Measurements from ENCODE around the gene B3GNT7. TPM values are rescaled to one million over a fixed set of nuclear protein-coding genes. Genes with fewer than 3 reads are reported as not detected.

The B3GNT7 gene
- total RNA-seq, 1 donor from 2014 or later = 5.6 TPM

GRCh38 chr2:231379266-231380215 lies 16.0 kb upstream of the B3GNT7 start:
- H3K27me3 Mint-ChIP-seq (ENCODE audit: low read depth) = peaks cover 16% of the 10 kb centered on the region
- H3K4me3 Mint-ChIP-seq = no peak overlapping the region
- no peaks in the 10 kb centered on the region for H3K36me3 Mint-ChIP-seq

GRCh38 chr2:231380307-231380706 lies 15.2 kb upstream of the B3GNT7 start:
- peaks cover 16% of the 10 kb centered on the region for H3K27me3 Mint-ChIP-seq (ENCODE audit: low read depth)
- peaks cover 6% of the 10 kb centered on the region for H3K36me3 Mint-ChIP-seq
- no peak for DNase-seq (ENCODE audit: low spot score in 2 of 2, unreplicated experiment in 2 of 2)
- TF ChIP-seq, protein P1, sequence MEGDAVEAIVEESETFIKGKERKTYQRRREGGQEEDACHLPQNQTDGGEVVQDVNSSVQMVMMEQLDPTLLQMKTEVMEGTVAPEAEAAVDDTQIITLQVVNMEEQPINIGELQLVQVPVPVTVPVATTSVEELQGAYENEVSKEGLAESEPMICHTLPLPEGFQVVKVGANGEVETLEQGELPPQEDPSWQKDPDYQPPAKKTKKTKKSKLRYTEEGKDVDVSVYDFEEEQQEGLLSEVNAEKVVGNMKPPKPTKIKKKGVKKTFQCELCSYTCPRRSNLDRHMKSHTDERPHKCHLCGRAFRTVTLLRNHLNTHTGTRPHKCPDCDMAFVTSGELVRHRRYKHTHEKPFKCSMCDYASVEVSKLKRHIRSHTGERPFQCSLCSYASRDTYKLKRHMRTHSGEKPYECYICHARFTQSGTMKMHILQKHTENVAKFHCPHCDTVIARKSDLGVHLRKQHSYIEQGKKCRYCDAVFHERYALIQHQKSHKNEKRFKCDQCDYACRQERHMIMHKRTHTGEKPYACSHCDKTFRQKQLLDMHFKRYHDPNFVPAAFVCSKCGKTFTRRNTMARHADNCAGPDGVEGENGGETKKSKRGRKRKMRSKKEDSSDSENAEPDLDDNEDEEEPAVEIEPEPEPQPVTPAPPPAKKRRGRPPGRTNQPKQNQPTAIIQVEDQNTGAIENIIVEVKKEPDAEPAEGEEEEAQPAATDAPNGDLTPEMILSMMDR (IDR thresholded peaks at IDR 0.05; ENCODE audit: unreplicated experiment) = no peak
- H3K9me3 Mint-ChIP-seq = peaks cover 11% of the 10 kb centered on the region
- H3K27ac Mint-ChIP-seq = no peak overlapping the region
- no peak overlapping the region for H3K4me3 Mint-ChIP-seq
- H3K4me1 Mint-ChIP-seq = peaks cover 17% of the 10 kb centered on the region

More at GRCh38 chr2:231379266-231380215, 16.0 kb upstream of the B3GNT7 start:
- Mint-ChIP-seq H3K27ac (no peak overlapping the region), H3K4me1 (peaks cover 17% of the 10 kb centered on the region), H3K9me3 (peaks cover 4% of the 10 kb centered on the region)
- DNase-seq (ENCODE audit: low spot score in 2 of 2, unreplicated experiment in 2 of 2) = no peak
- TF ChIP-seq, protein P1 (IDR thresholded peaks at IDR 0.05; ENCODE audit: unreplicated experiment) = no peak

DNA sequence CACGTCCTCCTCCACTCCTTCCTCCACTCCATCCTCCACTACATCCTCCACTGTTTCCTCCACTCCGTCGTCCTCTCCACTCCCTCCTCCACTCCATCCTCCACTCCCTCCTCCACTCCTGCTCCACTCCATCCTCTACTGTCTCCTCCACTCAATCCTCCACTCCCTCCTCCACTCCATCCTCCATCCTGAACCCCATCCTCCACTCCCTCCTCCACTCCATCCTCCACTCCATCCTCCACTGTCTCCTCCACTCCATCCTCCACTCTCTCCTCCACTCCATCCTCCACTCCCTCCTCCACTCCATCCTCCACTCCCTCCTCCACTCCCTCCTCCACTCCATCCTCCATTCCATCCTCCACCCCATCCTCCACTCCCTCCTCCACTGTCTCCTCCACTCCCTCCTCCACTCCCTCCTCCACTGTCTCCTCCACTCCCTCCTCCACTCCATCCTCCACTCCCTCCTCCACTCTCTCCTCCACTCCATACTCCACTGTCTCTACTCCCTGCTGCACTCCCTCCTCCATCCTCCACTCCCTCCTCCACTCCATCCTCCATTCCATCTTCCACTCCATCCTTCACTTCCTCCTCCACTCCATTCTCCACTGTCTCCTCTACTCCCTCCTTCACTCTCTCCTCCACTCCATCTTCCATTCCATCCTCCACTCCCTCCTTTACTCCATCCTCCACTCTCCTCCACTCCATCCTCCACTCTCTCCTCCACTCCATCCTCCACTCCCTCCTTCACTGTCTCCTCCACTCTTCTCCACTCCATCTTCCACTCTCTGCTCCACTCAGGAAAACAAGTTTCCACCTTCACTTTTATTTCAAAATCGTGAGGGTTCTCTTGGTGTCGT lies 14.3 kb upstream of the B3GNT7 start:
- Mint-ChIP-seq H3K4me3 (no peak overlapping the region), H3K36me3 (peaks cover 12% of the 10 kb centered on the region), H3K4me1 (peaks cover 8% of the 10 kb centered on the region), H3K27ac (no peak overlapping the region), H3K27me3 (ENCODE audit: low read depth) (peaks cover 16% of the 10 kb centered on the region), H3K9me3 (peaks cover 18% of the 10 kb centered on the region)
- TF ChIP-seq, protein P1 (IDR thresholded peaks at IDR 0.05; ENCODE audit: unreplicated experiment) = no peak
- DNase-seq (ENCODE audit: low spot score in 2 of 2, unreplicated experiment in 2 of 2) = no peak

GRCh38 chr2:231382116-231382515 lies 13.4 kb upstream of the B3GNT7 start:
- Mint-ChIP-seq H3K27me3 (ENCODE audit: low read depth) (peaks cover 8% of the 10 kb centered on the region), H3K36me3 (peaks cover 12% of the 10 kb centered on the region), H3K4me1 (no peaks in the 10 kb centered on the region), H3K27ac (no peak overlapping the region), H3K4me3 (no peak overlapping the region), H3K9me3 (peaks cover 18% of the 10 kb centered on the region)
- TF ChIP-seq, protein P1 (IDR thresholded peaks at IDR 0.05; ENCODE audit: unreplicated experiment) = no peak
- DNase-seq (ENCODE audit: low spot score in 2 of 2, unreplicated experiment in 2 of 2) = no peak

DNA sequence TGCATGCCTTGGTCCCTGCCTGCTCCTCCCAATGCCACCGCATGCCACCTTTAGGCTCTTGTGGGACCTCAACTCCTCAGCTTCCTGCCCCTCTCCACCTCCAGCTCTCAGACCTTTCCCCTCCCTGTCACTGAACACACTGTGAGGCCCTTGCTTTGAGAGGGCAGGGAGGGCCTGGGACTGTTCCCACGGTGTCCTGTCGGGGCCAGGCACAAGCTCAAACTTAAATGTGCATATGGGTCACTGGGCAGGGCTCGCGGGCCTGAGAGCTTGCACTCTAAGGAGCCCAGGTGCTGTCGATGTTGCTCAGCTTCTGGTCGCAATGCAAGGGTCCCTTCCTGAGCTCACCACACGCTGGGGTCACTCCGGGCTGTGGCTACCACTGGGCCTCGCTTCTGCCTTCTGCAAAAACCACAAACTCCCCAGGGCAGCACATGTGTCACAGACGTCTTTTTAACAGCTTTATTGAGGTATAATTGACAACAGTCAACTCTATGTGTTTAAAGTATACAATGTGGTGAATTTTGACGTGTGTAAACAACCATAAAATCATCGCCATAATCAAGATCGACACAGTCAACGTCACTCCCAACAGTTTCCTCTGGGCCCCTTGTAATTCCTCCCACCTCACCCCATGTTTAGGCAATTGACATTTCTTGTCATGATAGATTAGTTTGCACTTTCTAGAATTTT lies 11.9 kb upstream of the B3GNT7 start:
- DNase-seq (ENCODE audit: low spot score in 2 of 2, unreplicated experiment in 2 of 2) = no peak
- Mint-ChIP-seq H3K4me3 (no peak overlapping the region), H3K27me3 (ENCODE audit: low read depth) (no peaks in the 10 kb centered on the region), H3K4me1 (peaks cover 3% of the 10 kb centered on the region), H3K36me3 (peaks cover 12% of the 10 kb centered on the region), H3K27ac (no peak overlapping the region), H3K9me3 (peaks cover 18% of the 10 kb centered on the region)
- TF ChIP-seq, protein P1 (IDR thresholded peaks at IDR 0.05; ENCODE audit: unreplicated experiment) = no peak

All from mesothelial cell of epicardium (in vitro differentiated cells).